K562 (cell line): ENCODE measurements around the gene FAM107B. TPM values are rescaled to one million over a fixed set of nuclear protein-coding genes. Genes with fewer than 3 reads are reported as not detected.

Experiments
- ATAC-seq: fragments of 200-7000 bp; cut with Tn5 transposase; 3 replicates; pipeline ENCODE4 v1.9.1; 2020; ENCODE audit warnings: moderate library complexity
- BruUV-seq: library from RNA; stranded (reverse); fragments of 400-500 nt; replicated peaks from 2 replicates; lab custom pipeline; 2021; lab: Mats Ljungman, UMichigan
- CTCF ChIA-PET: fragments of 300-600 bp; formaldehyde crosslinking; extraction: SDS; loops from one replicate; lab custom pipeline; 2021; ENCODE audit warnings: low intra/inter-chr PET ratio; lab: Yijun Ruan, JAX
- POLR2A ChIA-PET: fragments of 300-600, 350-650 bp; sonication (Branson Sonifier 250); formaldehyde crosslinking; extraction: SDS; loops from one replicate; lab custom pipeline; 2021; ENCODE audit warnings: antibody characterized with exemption, inconsistent platforms; lab: Yijun Ruan, JAX
- DNase-seq, 4 experiments: peaks; one replicate each; pipeline versions ENCODE4 v3.0.0 to v3.0.0-alpha.2; 2011 to 2018; ENCODE audit warnings: low spot score in 3 of 4, mixed read lengths in 3 of 4; ENCODE audit errors: extremely low read depth in 1 of 4
- FAIRE-seq: peaks from 2 replicates; lab custom pipeline; 2011; peaks lifted over from hg19 to GRCh38; lab: Jason Lieb, UNC
- H2AFZ ChIP-seq: 2 replicates; pipeline ENCODE4 v1.6.0; 2011; ENCODE audit warnings: low read depth, low read length, control low read depth, inconsistent platforms
- H3K27ac ChIP-seq: fragments of 200-600 bp; 3 replicates; pipeline ENCODE4 v1.8.0; 2011; ENCODE audit warnings: low read depth, mild to moderate bottlenecking, control low read depth, inconsistent platforms, low read length, moderate library complexity, mixed read lengths; ENCODE audit errors: extremely low read depth
- H3K27me3 ChIP-seq, 2 experiments: fragments of 300-600 bp in 1 of 2; 2 replicates in 1 of 2; 3 replicates in 1 of 2; pipeline versions ENCODE4 v1.6.0 to v1.8.0; 2011; ENCODE audit warnings: inconsistent platforms in 2 of 2, low read length in 2 of 2, mild to moderate bottlenecking in 1 of 2, mixed read lengths in 1 of 2, moderate library complexity in 1 of 2; ENCODE audit not compliant: control insufficient read depth in 2 of 2, insufficient read depth in 2 of 2
- H3K36me3 ChIP-seq: fragments of 300-600 bp; 3 replicates; pipeline ENCODE4 v1.8.0; 2011; ENCODE audit warnings: mild to moderate bottlenecking, low read length, inconsistent platforms; ENCODE audit not compliant: control insufficient read depth, insufficient read depth
- H3K4me1 ChIP-seq, 2 experiments: fragments of 200-600 bp in 1 of 2; replicated peaks in 1 of 2; 2 replicates in 1 of 2; 3 replicates in 1 of 2; pipeline versions ENCODE4 v1.5.1 to v1.8.0; 2011; ENCODE audit warnings: inconsistent platforms in 2 of 2, low read length in 2 of 2, mild to moderate bottlenecking in 1 of 2, mixed read lengths in 1 of 2, moderate library complexity in 1 of 2; ENCODE audit not compliant: control insufficient read depth in 2 of 2, insufficient read depth in 2 of 2
- H3K4me2 ChIP-seq: 2 replicates; pipeline ENCODE4 v1.6.1; 2011; ENCODE audit warnings: low read length, control low read depth, inconsistent platforms, mixed read lengths; ENCODE audit not compliant: insufficient read depth
- H3K4me3 ChIP-seq: fragments of 200-600 bp; sonication (generic), shearing (Covaris generic); 2 replicates; pipeline ENCODE4 v1.5.1; 2016; ENCODE audit warnings: control low read depth, inconsistent platforms
- H3K79me2 ChIP-seq: fragments of 200-600 bp; 3 replicates; pipeline ENCODE4 v1.8.0; 2011; ENCODE audit warnings: low read length, inconsistent platforms; ENCODE audit not compliant: control insufficient read depth, insufficient read depth
- H3K9ac ChIP-seq, 2 experiments: 2 replicates each; pipeline versions ENCODE4 v1.6.0 to v1.6.1; 2011; ENCODE audit warnings: low read depth in 2 of 2, low read length in 2 of 2, control low read depth in 1 of 2, inconsistent platforms in 1 of 2, mild to moderate bottlenecking in 1 of 2, mixed read lengths in 1 of 2; ENCODE audit not compliant: insufficient read depth in 1 of 2
- H3K9me1 ChIP-seq: one replicate; pipeline ENCODE4 v1.6.0; 2011; ENCODE audit warnings: inconsistent platforms, mild to moderate bottlenecking, low read length, moderate library complexity; ENCODE audit not compliant: control insufficient read depth, insufficient read depth
- H3K9me3 ChIP-seq: replicated peaks from 2 replicates; pipeline ENCODE4 v1.5.1; 2011; ENCODE audit warnings: low read depth, low read length, inconsistent platforms; ENCODE audit not compliant: control insufficient read depth, insufficient read depth
- H4K20me1 ChIP-seq: replicated peaks from 2 replicates; pipeline ENCODE4 v1.6.1; 2011; ENCODE audit warnings: low read length, inconsistent platforms, mixed read lengths; ENCODE audit not compliant: control insufficient read depth, insufficient read depth
- ARID2 ChIP-seq: fragments of 450-650 bp; IDR thresholded peaks from 2 replicates; pipeline ENCODE4 v1.6.1; 2017; ENCODE audit warnings: antibody characterized with exemption, mild to moderate bottlenecking
- BCOR ChIP-seq: fragments of 450-650 bp; IDR thresholded peaks from 2 replicates; pipeline ENCODE4 v1.6.1; 2016
- ELK1 ChIP-seq: sonication (generic); formaldehyde crosslinking; IDR thresholded peaks from 2 replicates; pipeline ENCODE4 v1.8.1; 2022; ENCODE audit warnings: missing genetic modification reagents
- ESRRB ChIP-seq: fragments of 250-450 bp; sonication (Bioruptor Pico); IDR thresholded peaks from 2 replicates; pipeline ENCODE4 v1.5.0; 2020; ENCODE audit warnings: mild to moderate bottlenecking, moderate library complexity, borderline replicate concordance
- FOXA1 ChIP-seq: fragments of 450-650 bp; IDR thresholded peaks from 2 replicates; pipeline ENCODE4 v1.6.1; 2016; ENCODE audit warnings: mild to moderate bottlenecking, borderline replicate concordance
- KLF10 ChIP-seq: fragments of 250-450 bp; sonication (Bioruptor Pico); IDR thresholded peaks from 2 replicates; pipeline ENCODE4 v1.6.1; 2021; ENCODE audit warnings: matching md5 sums
- LARP7 ChIP-seq: fragments of 450-650 bp; IDR thresholded peaks from 2 replicates; pipeline ENCODE4 v1.6.1; 2016
- MNT ChIP-seq, 2 experiments: fragments of 450-650 bp; conservative IDR thresholded peaks; 2 replicates each; pipeline ENCODE4 v1.6.1; 2017; ENCODE audit warnings: mild to moderate bottlenecking in 2 of 2, moderate library complexity in 2 of 2
- RBM34 ChIP-seq: fragments of 200-400 bp; formaldehyde crosslinking; IDR thresholded peaks from 2 replicates; pipeline ENCODE4 v1.6.1; 2018; ENCODE audit warnings: low read length, borderline replicate concordance; ENCODE audit not compliant: insufficient read depth
- RFX1 ChIP-seq: fragments of 450-650 bp; IDR thresholded peaks from 2 replicates; pipeline ENCODE4 v1.6.1; 2016; ENCODE audit warnings: mild to moderate bottlenecking, moderate library complexity
- ZNF140 ChIP-seq: fragments of 250-450 bp; sonication (Bioruptor Pico); IDR thresholded peaks from 2 replicates; pipeline ENCODE4 v1.8.0; 2021; ENCODE audit warnings: moderate library complexity, mild to moderate bottlenecking, inconsistent platforms
- ZNF143 ChIP-seq: sonication (generic); formaldehyde crosslinking; IDR thresholded peaks from 2 replicates; pipeline ENCODE4 v1.9.0; 2022; ENCODE audit warnings: mild to moderate bottlenecking, missing genetic modification reagents
- ZNF398 ChIP-seq: fragments of 250-450 bp; sonication (Bioruptor Pico); IDR thresholded peaks from 2 replicates; pipeline ENCODE4 v1.8.0; 2021; ENCODE audit warnings: moderate library complexity, mild to moderate bottlenecking, inconsistent platforms
- WGBS: fragments of 100-300 bp; shearing (Covaris generic); methylation state at CpG from one replicate; pipeline ENCODE4 v1.1.6; 2016; ENCODE audit warnings: low coverage, mixed read lengths; ENCODE audit not compliant: insufficient coverage; ENCODE audit errors: missing lambda C conversion rate; 5-methylcytosine and 5-hydroxymethylcytosine counted together
- in situ Hi-C: fragments of 300-500 bp; cut with MboI; formaldehyde crosslinking; loops from 4 replicates; pipeline ENCODE4 v1.15.0; 2018; ENCODE audit warnings: inconsistent platforms, mixed read lengths
- intact Hi-C: fragments of 100-400 bp; cut with micrococcal nuclease; formaldehyde crosslinking; loops from 2 replicates; pipeline ENCODE4 v1.14.2; 2022
- polyA plus RNA-seq, 8 experiments: library from polyadenylated mRNA; depleted of rRNA in 4 of 8; stranded (reverse) in 5 of 8; unstranded in 3 of 8; fragments of >200 nt; fragmentation: Nextera tagmentation in 2 of 8; fragmentation: Illumina TruSeq in 1 of 8; extraction: Ambion mirVana in 2 of 8; extraction: Trizol in 1 of 8; gene quantifications; 2 replicates each; pipeline versions ENCODE4 v1.2.1 to v1.2.3, GENCODE V29; 2011 to 2014; ENCODE audit warnings: inconsistent platforms in 1 of 8, missing spikeins in 1 of 8
- total RNA-seq, 7 experiments: library from RNA; depleted of rRNA in 6 of 7; stranded (reverse); fragments of >200 nt in 6 of 7; fragmentation: Illumina TruSeq in 2 of 7; extraction: Trizol in 2 of 7; gene quantifications; 2 replicates each; pipeline versions ENCODE4 v1.2.1 to v1.2.3, GENCODE V29; 2011 to 2021; ENCODE audit warnings: low replicate concordance in 1 of 7

The FAM107B gene
- total and polyA plus RNA-seq, 9 of the 15 experiments (the other 6 are each of a cell fraction or from before 2014, with no cell fraction given): 0.40 to 2.8 (median 1.4) TPM

- TF ChIP-seq ZNF398 (CRISPR knock-in tag): no peak
- TF ChIP-seq LARP7: no peak
- TF ChIP-seq ZNF143 (CRISPR knock-in tag): no peak
- no peak for TF ChIP-seq MNT (conservative IDR thresholded peaks at IDR 0.05)
- no peak for TF ChIP-seq ESRRB
Observed at GRCh38 chr10:14648946-14649345, 125.8 kb downstream of the FAM107B start (continued).

GRCh38 chr10:14648005-14648765, 126.5 kb downstream of the FAM107B start:
- in situ Hi-C loops: no loop called here
- CTCF ChIA-PET: no interaction called here
- FAIRE-seq: no peak
- no peak for TF ChIP-seq ARID2
- no peak for TF ChIP-seq FOXA1
- no peak for TF ChIP-seq BCOR
- TF ChIP-seq KLF10 (CRISPR knock-in tag): no peak
- TF ChIP-seq ZNF140 (CRISPR knock-in tag): no peak
- no peak for TF ChIP-seq ELK1
- TF ChIP-seq RBM34: no peak
- TF ChIP-seq RFX1: peak; percentile 42; the same call in 1 of the 2 replicates
- TF ChIP-seq, all 486 proteins: peak for 1
- no peak overlapping the region for H3K9ac ChIP-seq
- no peaks in the 10 kb centered on the region for H3K9me1 ChIP-seq
- ATAC-seq (no peak), DNase-seq (no peak)
- intact Hi-C loops: no loop called here
- no peak overlapping the region for H3K4me2 ChIP-seq
- no peak overlapping the region for H2AFZ ChIP-seq
- no peaks in the 10 kb centered on the region for H3K4me1 ChIP-seq
- no peaks in the 10 kb centered on the region for H3K9me3 ChIP-seq
- no TSS peak for BruUV-seq
- H3K27me3 ChIP-seq: peaks cover 5 to 9% of the 10 kb centered on the region in 2 experiments; a peak in 3 of 5 replicates
- 3% methylated on average over 15 of the region's 15 CpGs for WGBS
- H3K4me3 ChIP-seq: no peak overlapping the region
- H3K27ac ChIP-seq: no peak overlapping the region
- H3K79me2 ChIP-seq: no peaks in the 10 kb centered on the region
- POLR2A ChIA-PET: no interaction called here
- no peaks in the 10 kb centered on the region for H3K36me3 ChIP-seq
- H4K20me1 ChIP-seq: no peaks in the 10 kb centered on the region
